ENCODE results near the gene FAM171A2.
A peak's percentile ranks its signal among the peaks of the same experiment; 100 is the strongest.

The FAM171A2 gene

DNA sequence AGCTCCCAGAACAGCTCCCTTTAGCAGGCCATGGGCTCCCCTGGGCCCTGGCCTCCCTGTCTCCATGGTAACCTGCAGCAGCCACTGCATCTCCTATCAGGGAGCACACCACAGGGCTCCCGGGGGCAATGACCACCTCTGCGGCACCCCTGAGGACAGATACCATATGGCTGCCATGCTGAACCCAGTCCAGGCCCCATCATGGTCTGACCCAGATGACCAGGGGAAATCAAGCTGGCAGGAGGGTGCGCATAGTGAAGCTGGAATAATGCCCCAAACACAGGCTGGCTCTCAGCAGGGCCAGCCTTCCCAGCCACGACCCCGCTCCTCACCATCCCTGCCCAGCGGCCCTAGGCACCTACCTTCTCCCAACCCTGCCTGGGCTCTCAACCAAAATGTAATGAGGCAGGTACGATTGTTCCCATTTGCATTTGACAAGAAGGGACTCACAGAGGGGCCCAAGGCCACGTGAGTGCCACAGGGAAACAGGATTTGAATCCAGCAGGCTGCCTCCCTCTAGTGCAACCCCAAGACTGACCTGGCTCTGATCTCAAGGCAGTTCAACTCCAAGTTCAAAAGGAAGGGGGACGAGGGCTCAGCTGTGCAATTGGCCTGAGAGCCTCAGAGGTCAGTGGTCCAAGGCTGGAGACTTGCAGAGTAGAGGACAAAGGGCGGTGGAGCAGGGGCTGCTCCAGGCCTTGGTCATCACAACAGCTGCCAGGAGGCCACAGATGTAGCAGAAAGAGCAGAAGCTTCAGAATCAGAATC lies 52.9 kb downstream of the FAM171A2 start:
- no CpG with 5 or more reads among the region's 10 CpGs for WGBS (ENCODE audit: insufficient coverage, insufficient read length)
- Histone ChIP-seq H3K9me3 (ENCODE audit: control insufficient read depth, insufficient read depth, low read length) (no peaks in the 10 kb centered on the region), H3K27ac (ENCODE audit: low read length) (no peak overlapping the region), H3K4me3 (ENCODE audit: low read length) (no peak overlapping the region), H3K27me3 (ENCODE audit: control insufficient read depth, insufficient read depth, low read length) (peaks cover 2% of the 10 kb centered on the region; the same call in 1 of the 2 replicates), H3K4me1 (ENCODE audit: control insufficient read depth, insufficient read depth, low read length) (peaks cover 12% of the 10 kb centered on the region), H3K36me3 (ENCODE audit: control insufficient read depth, insufficient read depth, low read length) (no peaks in the 10 kb centered on the region)
- DNase-seq (ENCODE audit: low read depth, low spot score) = no peak

DNA sequence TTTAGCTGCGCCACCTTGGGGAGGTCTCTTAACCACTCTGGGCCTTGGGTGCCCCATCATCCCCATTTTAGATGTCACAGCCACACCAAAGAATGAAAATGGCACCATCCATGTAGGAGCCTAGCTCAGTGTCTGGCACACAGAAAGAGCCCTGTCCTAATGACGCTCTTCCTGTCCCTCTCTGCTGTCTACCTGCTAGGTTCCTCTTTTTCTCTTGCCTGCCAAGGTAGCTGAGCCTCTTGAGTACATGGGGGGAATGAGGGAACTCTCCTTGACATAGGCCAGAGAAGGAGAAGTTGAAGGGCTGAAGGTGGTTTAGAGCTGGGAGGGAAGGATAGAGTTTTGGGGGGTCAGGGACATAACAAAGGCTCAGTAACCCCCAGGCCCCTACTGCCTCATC lies 53.5 kb downstream of the FAM171A2 start:
- Histone ChIP-seq H3K9me3 (ENCODE audit: control insufficient read depth, insufficient read depth, low read length) (no peaks in the 10 kb centered on the region), H3K4me1 (ENCODE audit: control insufficient read depth, insufficient read depth, low read length) (peaks cover 12% of the 10 kb centered on the region), H3K36me3 (ENCODE audit: control insufficient read depth, insufficient read depth, low read length) (no peaks in the 10 kb centered on the region), H3K27ac (ENCODE audit: low read length) (no peak overlapping the region), H3K27me3 (ENCODE audit: control insufficient read depth, insufficient read depth, low read length) (no peaks in the 10 kb centered on the region; the same call in 1 of the 2 replicates), H3K4me3 (ENCODE audit: low read length) (no peak overlapping the region)
- no CpG with 5 or more reads among the region's 2 CpGs for WGBS (ENCODE audit: insufficient coverage, insufficient read length)
- DNase-seq (ENCODE audit: low read depth, low spot score) = no peak

- Histone ChIP-seq H3K4me3 (ENCODE audit: low read length) (no peak overlapping the region), H3K27ac (ENCODE audit: low read length) (no peak overlapping the region), H3K27me3 (ENCODE audit: control insufficient read depth, insufficient read depth, low read length) (no peaks in the 10 kb centered on the region; the same call in 1 of the 2 replicates), H3K4me1 (ENCODE audit: control insufficient read depth, insufficient read depth, low read length) (peaks cover 12% of the 10 kb centered on the region), H3K9me3 (ENCODE audit: control insufficient read depth, insufficient read depth, low read length) (no peaks in the 10 kb centered on the region), H3K36me3 (ENCODE audit: control insufficient read depth, insufficient read depth, low read length) (no peaks in the 10 kb centered on the region)
- WGBS (ENCODE audit: insufficient coverage, insufficient read length) = no CpG with 5 or more reads among the region's 5 CpGs
- no peak for DNase-seq (ENCODE audit: low read depth, low spot score)
Observed at GRCh38 chr17:44309472-44309871, 54.2 kb downstream of the FAM171A2 start.

- Histone ChIP-seq H3K9me3 (ENCODE audit: control insufficient read depth, insufficient read depth, low read length) (no peaks in the 10 kb centered on the region), H3K27ac (ENCODE audit: low read length) (no peak overlapping the region), H3K4me3 (ENCODE audit: low read length) (peak overlapping the region; percentile 28; the same call in 1 of the 2 replicates), H3K36me3 (ENCODE audit: control insufficient read depth, insufficient read depth, low read length) (no peaks in the 10 kb centered on the region), H3K27me3 (ENCODE audit: control insufficient read depth, insufficient read depth, low read length) (no peaks in the 10 kb centered on the region; the same call in 1 of the 2 replicates), H3K4me1 (ENCODE audit: control insufficient read depth, insufficient read depth, low read length) (peaks cover 12% of the 10 kb centered on the region)
- no peak for DNase-seq (ENCODE audit: low read depth, low spot score)
- no CpG with 5 or more reads among the region's 15 CpGs for WGBS (ENCODE audit: insufficient coverage, insufficient read length)
Observed at GRCh38 chr17:44308865-44309264, 54.8 kb downstream of the FAM171A2 start.

- Histone ChIP-seq H3K36me3 (ENCODE audit: control insufficient read depth, insufficient read depth, low read length) (no peaks in the 10 kb centered on the region), H3K27ac (ENCODE audit: low read length) (no peak within 1 kb of the TSS), H3K9me3 (ENCODE audit: control insufficient read depth, insufficient read depth, low read length) (no peaks in the 10 kb centered on the region), H3K4me1 (ENCODE audit: control insufficient read depth, insufficient read depth, low read length) (peaks cover 12% of the 10 kb centered on the region), H3K4me3 (ENCODE audit: low read length) (peak within 1 kb of the TSS; percentile 39; the same call in 1 of the 2 replicates), H3K27me3 (ENCODE audit: control insufficient read depth, insufficient read depth, low read length) (no peaks in the 10 kb centered on the region)
- no peak for DNase-seq (ENCODE audit: low read depth, low spot score)
- no CpG with 5 or more reads among the region's 39 CpGs for WGBS (ENCODE audit: insufficient coverage, insufficient read length)
Observed at GRCh38 chr17:44308320-44308818, 55.3 kb downstream of the FAM171A2 start, which contains the start of gene RUNDC3A. Gene RUNDC3A, plus strand, starts transcription at chr17:44308601. Its CDS starts 232 bp downstream, at chr17:44308833.

- H3K27me3 ChIP-seq (ENCODE audit: control insufficient read depth, insufficient read depth, low read length) = no peaks in the 10 kb centered on the region
- no peak for DNase-seq (ENCODE audit: low read depth, low spot score)
- H3K4me3 ChIP-seq (ENCODE audit: low read length) = peak overlapping the region; percentile 27; the same call in 1 of the 2 replicates
- no CpG with 5 or more reads among the region's 26 CpGs for WGBS (ENCODE audit: insufficient coverage, insufficient read length)
- peaks cover 9% of the 10 kb centered on the region for H3K4me1 ChIP-seq (ENCODE audit: control insufficient read depth, insufficient read depth, low read length)
- H3K27ac ChIP-seq (ENCODE audit: low read length) = no peak overlapping the region
- H3K36me3 ChIP-seq (ENCODE audit: control insufficient read depth, insufficient read depth, low read length) = no peaks in the 10 kb centered on the region
- no peaks in the 10 kb centered on the region for H3K9me3 ChIP-seq (ENCODE audit: control insufficient read depth, insufficient read depth, low read length)
Observed at GRCh38 chr17:44307387-44308186, 56.1 kb downstream of the FAM171A2 start.

DNA sequence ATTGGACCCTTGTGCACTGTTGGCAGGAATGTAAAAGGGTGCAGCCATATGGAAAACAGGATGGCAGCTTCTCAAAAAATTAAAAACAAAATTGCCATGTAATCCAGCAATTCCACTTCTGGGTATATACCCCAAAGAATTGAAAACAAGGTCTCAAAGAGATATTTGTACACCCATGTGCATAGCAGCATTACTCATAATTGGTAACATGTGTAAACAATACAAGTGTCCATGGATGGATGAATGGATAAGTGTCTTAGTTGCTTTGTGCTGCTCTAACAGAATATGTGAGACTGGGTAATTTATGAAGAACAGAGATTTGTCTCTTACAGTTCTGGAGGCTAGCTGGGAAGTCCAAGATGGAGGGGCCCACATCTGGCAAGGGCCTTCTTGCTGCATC lies 59.0 kb downstream of the FAM171A2 start:
- Histone ChIP-seq H3K36me3 (ENCODE audit: control insufficient read depth, insufficient read depth, low read length) (no peaks in the 10 kb centered on the region), H3K27ac (ENCODE audit: low read length) (no peak overlapping the region), H3K4me3 (ENCODE audit: low read length) (no peak overlapping the region), H3K4me1 (ENCODE audit: control insufficient read depth, insufficient read depth, low read length) (peaks cover 8% of the 10 kb centered on the region), H3K9me3 (ENCODE audit: control insufficient read depth, insufficient read depth, low read length) (no peaks in the 10 kb centered on the region), H3K27me3 (ENCODE audit: control insufficient read depth, insufficient read depth, low read length) (peaks cover 2% of the 10 kb centered on the region; the same call in 1 of the 2 replicates)
- DNase-seq (ENCODE audit: low read depth, low spot score) = no peak
